ENCODE measurements around the gene BCLAF1. TPM values are rescaled to one million over a fixed set of nuclear protein-coding genes. Genes with fewer than 3 reads are reported as not detected.

BCLAF1 gene
- total RNA-seq, 1 donor from 2014 or later, result 242 TPM

DNA sequence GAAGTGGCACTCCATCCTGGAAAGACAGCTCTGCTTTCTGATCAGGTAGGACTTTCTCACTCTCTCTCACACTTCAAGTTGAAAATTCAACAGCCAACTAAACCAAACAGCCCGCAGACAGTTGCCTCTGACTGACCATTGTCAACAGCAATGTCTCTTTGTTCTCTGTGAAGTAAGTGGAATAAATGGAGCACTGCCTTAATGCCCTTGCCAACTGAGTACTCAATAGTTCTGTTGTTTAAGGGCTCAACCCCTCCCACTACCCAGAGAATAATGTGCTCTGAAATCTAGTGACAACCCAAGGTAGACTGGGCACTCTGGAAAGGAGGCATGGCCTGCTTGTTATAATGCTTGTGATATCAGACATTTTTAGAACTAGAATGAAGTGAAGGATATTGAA is 16.8 kb upstream of the BCLAF1 start:
- intact Hi-C loops (cut with micrococcal nuclease), result no loop called here
- H3K36me3 Mint-ChIP-seq (ENCODE audit: low read depth), result no peaks in the 10 kb centered on the region
- H3K4me3 Mint-ChIP-seq (ENCODE audit: low read depth), result no peak overlapping the region
- H3K9me3 Mint-ChIP-seq, result peaks cover 4% of the 10 kb centered on the region
- peaks cover 23% of the 10 kb centered on the region for H3K27me3 Mint-ChIP-seq (ENCODE audit: low read depth)
- no peaks in the 10 kb centered on the region for H3K4me1 Mint-ChIP-seq (ENCODE audit: low read depth)
- no peak for DNase-seq (ENCODE audit: low spot score)
- no peak overlapping the region for H3K27ac Mint-ChIP-seq

DNA sequence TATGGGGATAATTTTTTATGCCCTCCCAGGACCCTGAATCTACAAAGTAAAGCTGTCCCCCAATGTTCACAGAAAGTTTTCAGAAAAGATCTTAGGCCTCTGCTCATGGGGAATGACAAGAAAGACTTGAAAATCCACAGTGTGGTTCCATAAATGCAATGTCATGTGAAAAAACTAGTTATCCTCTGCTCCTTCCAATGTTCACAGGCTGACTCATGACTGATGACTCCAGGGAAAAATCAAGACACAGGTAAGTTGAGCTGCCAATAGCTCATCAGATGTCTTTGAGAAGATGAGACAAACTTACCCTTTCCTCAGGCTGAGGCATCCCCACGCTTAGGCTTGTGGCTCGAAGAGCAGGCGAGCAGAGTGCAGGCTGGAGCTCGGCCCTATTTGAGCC is 14.8 kb upstream of the BCLAF1 start:
- intact Hi-C loops (cut with micrococcal nuclease), result no loop called here
- no peak overlapping the region for H3K4me3 Mint-ChIP-seq (ENCODE audit: low read depth)
- H3K4me1 Mint-ChIP-seq (ENCODE audit: low read depth), result no peaks in the 10 kb centered on the region
- H3K27ac Mint-ChIP-seq, result no peak overlapping the region
- peaks cover 14% of the 10 kb centered on the region for H3K27me3 Mint-ChIP-seq (ENCODE audit: low read depth)
- peaks cover 4% of the 10 kb centered on the region for H3K9me3 Mint-ChIP-seq
- H3K36me3 Mint-ChIP-seq (ENCODE audit: low read depth), result no peaks in the 10 kb centered on the region
- no peak for DNase-seq (ENCODE audit: low spot score)

DNA sequence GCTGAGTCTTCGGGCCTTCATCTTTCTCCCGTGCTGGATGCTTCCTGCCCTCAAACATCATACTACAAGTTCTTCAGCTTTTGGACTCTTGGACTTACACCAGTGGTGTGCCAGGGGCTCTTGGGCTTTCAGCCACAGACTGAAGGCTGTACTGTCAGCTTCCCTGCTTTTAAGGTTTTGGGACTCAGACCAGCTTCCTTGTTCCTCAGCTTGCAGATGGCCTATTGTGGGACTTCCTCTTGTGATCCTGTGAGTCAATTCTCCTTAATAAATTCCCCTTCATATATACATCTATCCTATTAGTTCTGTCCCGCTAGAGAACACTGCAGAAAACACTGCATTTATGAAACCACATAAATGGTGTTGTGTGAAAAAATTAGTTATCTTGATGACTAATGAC is 13.9 kb upstream of the BCLAF1 start:
- no peak overlapping the region for H3K4me3 Mint-ChIP-seq (ENCODE audit: low read depth)
- no peak overlapping the region for H3K27ac Mint-ChIP-seq
- H3K36me3 Mint-ChIP-seq (ENCODE audit: low read depth), result no peaks in the 10 kb centered on the region
- no peaks in the 10 kb centered on the region for H3K4me1 Mint-ChIP-seq (ENCODE audit: low read depth)
- peaks cover 4% of the 10 kb centered on the region for H3K9me3 Mint-ChIP-seq
- DNase-seq (ENCODE audit: low spot score), result no peak
- H3K27me3 Mint-ChIP-seq (ENCODE audit: low read depth), result peaks cover 13% of the 10 kb centered on the region
- intact Hi-C loops (cut with micrococcal nuclease), result no loop called here

DNA sequence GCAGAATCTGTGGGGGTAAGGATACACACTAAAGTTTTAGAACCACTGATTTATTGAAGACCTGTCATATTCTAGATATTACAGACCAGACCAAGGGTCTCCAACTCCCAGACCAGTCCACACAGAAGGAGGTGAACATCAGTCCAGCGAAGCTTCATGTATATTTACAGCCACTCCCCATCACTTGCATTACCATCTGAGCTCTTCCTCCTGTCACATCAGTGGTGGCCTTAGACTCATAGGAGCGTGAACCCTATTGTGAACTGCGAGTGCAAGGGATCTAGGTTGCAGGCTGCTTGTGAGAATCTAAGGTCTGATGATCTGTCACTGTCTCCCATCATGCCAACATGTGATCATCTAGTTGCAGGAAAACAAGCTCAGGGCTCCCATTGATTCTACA is 5.0 kb upstream of the BCLAF1 start:
- H3K9me3 Mint-ChIP-seq, result no peaks in the 10 kb centered on the region
- no peak overlapping the region for H3K27ac Mint-ChIP-seq
- H3K4me1 Mint-ChIP-seq (ENCODE audit: low read depth), result peaks cover 14% of the 10 kb centered on the region
- H3K4me3 Mint-ChIP-seq (ENCODE audit: low read depth), result no peak overlapping the region
- H3K27me3 Mint-ChIP-seq (ENCODE audit: low read depth), result peaks cover 9% of the 10 kb centered on the region
- peaks cover under 1% of the 10 kb centered on the region for H3K36me3 Mint-ChIP-seq (ENCODE audit: low read depth)
- intact Hi-C loops (cut with micrococcal nuclease), result no loop called here
- no peak for DNase-seq (ENCODE audit: low spot score)

DNA sequence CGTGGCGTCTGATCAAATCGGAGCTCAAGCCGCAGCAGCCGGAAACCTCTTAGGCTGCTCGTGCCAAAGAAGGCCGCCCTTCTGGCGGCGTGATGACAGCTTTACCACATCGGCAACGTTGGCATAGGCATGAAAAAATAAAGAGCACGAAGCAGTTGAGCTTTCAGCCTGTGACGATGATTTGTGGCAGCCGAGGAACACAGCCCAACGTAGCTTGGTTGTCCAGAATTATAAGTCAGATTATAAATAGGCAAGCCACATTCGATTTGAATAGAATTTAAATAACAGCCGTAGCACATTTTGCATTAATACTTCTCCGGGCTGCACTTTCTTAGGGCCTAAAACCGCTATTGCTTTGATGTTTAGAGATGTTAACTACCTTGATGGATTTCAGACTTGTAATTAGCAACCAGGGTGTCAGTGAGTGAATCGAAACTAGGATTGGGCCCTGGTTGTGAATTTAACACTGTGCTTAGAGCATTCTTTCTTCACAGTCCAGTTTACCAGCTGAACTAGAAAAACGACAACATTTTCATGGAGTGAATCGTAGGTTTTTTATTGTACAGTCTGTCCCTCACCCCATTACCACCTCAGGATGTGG is 864 bp upstream of the BCLAF1 start:
- peak; percentile 81 for DNase-seq (ENCODE audit: low spot score)
- intact Hi-C loops (cut with micrococcal nuclease), result loop anchor here (1.0 kb wide), 1 partner anchor 792 kb away; no protein-coding TSS in a partner anchor
- no peaks in the 10 kb centered on the region for H3K9me3 Mint-ChIP-seq
- H3K27me3 Mint-ChIP-seq (ENCODE audit: low read depth), result no peaks in the 10 kb centered on the region
- peak overlapping the region; percentile 100 for H3K4me3 Mint-ChIP-seq (ENCODE audit: low read depth)
- H3K4me1 Mint-ChIP-seq (ENCODE audit: low read depth), result peaks cover 25% of the 10 kb centered on the region
- peak overlapping the region; percentile 100 for H3K27ac Mint-ChIP-seq
- H3K36me3 Mint-ChIP-seq (ENCODE audit: low read depth), result peaks cover 30% of the 10 kb centered on the region

DNA sequence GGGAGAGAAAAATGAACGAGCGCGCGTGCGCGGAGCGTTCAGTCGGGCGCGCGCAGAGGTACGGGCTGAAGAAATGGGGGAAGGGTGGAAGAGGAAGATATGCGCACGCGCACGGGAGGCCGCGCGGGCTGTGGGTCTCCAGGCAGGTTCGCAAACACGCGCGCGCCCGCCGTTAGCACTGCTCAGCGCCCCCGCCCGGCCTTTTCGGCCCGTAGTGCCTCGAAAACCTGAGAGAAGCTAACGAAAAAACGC is 393 bp downstream of the BCLAF1 start:
- Mint-ChIP-seq H3K36me3 (ENCODE audit: low read depth) (peaks cover 41% of the 10 kb centered on the region), H3K27ac (peak overlapping the region; percentile 100), H3K9me3 (no peaks in the 10 kb centered on the region), H3K4me3 (ENCODE audit: low read depth) (peak overlapping the region; percentile 100), H3K4me1 (ENCODE audit: low read depth) (peaks cover 38% of the 10 kb centered on the region), H3K27me3 (ENCODE audit: low read depth) (no peaks in the 10 kb centered on the region)
- peak; percentile 93 for DNase-seq (ENCODE audit: low spot score)
- intact Hi-C loops (cut with micrococcal nuclease), result loop anchor here (1.0 to 10.0 kb wide), 3 partner anchors 39 to 1104 kb away; partner anchors contain the start of genes MTFR2 and MYB

DNA sequence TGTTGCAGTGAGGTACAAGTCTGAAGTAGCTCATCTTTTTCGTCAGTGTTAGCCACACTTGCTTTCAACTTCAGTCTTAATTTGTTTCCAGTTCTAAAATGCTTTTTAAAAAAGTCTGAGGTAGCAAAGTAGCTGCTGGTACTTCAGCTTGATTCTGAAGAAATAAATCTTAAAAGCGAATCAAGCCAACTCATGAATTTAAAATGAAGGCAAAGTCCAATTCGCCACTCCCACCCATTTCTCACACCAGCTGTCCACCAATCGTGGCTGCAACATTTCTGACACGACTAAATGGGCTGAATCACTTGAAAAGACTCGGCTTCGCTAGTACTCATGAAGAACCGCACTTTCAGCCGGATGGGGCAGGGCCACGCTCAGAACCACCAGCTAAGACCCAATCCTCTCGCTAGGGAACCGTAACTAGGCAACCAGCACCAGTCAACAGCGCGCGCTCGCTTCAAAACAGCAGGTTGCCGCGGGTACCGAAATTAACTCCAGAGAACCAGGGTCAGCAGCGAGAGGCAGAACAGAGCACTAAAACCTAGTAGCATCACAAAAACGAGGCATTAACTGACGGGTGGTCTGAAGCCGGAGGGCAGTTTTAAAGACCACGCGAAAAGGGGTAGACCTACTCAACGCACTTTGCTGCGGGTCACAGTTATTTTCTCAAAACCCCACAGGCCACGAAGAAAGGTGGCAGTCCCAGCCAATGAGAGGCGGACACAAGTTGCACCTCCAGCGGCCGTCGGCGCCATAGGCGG is 900 bp downstream of the BCLAF1 start:
- intact Hi-C loops (cut with micrococcal nuclease), result loop anchor here (1.0 to 10.0 kb wide), 3 partner anchors 38 to 1104 kb away; partner anchors contain the start of genes MTFR2 and MYB
- H3K4me3 Mint-ChIP-seq (ENCODE audit: low read depth), result peak overlapping the region; percentile 100
- peak overlapping the region; percentile 100 for H3K27ac Mint-ChIP-seq
- no peaks in the 10 kb centered on the region for H3K27me3 Mint-ChIP-seq (ENCODE audit: low read depth)
- peak; percentile 85 for DNase-seq (ENCODE audit: low spot score)
- no peaks in the 10 kb centered on the region for H3K9me3 Mint-ChIP-seq
- H3K4me1 Mint-ChIP-seq (ENCODE audit: low read depth), result peaks cover 42% of the 10 kb centered on the region
- peaks cover 41% of the 10 kb centered on the region for H3K36me3 Mint-ChIP-seq (ENCODE audit: low read depth)

DNA sequence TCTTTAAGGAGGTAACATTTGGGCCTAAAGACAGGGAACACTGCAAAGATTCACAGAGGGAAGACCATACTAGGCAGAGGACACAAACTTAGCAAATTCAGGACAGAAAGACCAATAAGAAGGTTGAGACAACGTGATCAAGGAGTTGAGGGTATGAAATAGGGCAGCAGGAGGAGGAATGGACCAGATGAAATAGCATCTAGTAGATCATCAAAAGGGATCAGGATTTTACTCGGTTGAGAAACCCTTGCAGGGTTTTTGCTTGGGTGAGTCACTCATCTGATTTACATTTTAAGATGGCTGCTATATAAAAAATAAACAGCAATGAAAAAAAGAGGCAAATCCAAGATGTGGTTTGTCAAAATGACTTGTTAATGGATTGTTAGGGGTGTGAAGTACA is 4.7 kb downstream of the BCLAF1 start:
- intact Hi-C loops (cut with micrococcal nuclease), result loop anchor here (5.0 to 10.0 kb wide), 3 partner anchors 32 to 1100 kb away; partner anchors contain the start of gene MYB
- H3K4me3 Mint-ChIP-seq (ENCODE audit: low read depth), result peak overlapping the region; percentile 34
- peak overlapping the region; percentile 68 for H3K27ac Mint-ChIP-seq
- DNase-seq (ENCODE audit: low spot score), result no peak
- peaks cover 75% of the 10 kb centered on the region for H3K36me3 Mint-ChIP-seq (ENCODE audit: low read depth)
- peaks cover 54% of the 10 kb centered on the region for H3K4me1 Mint-ChIP-seq (ENCODE audit: low read depth)
- H3K9me3 Mint-ChIP-seq, result no peaks in the 10 kb centered on the region
- no peaks in the 10 kb centered on the region for H3K27me3 Mint-ChIP-seq (ENCODE audit: low read depth)

DNA sequence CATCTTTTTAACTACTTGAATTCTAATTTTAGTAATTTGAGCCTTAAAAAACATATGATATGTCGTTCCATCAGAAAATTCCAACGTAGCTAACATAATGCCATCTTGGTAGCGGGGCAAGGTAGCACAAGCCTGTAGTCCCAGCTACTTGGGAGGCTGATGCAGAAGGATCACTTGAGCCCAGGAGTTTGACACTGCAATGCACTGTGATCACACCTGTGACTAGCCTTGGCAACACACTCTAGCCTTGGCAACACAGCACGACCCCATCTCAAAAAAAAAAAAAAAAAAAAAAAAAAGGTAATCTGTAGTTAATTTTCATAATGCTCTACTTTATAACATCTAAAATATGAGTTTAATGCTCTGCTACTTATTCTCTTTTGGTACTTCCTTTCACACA is 6.7 kb downstream of the BCLAF1 start:
- Mint-ChIP-seq H3K36me3 (ENCODE audit: low read depth) (peaks cover 71% of the 10 kb centered on the region), H3K4me3 (ENCODE audit: low read depth) (peak overlapping the region; percentile 11), H3K4me1 (ENCODE audit: low read depth) (peaks cover 54% of the 10 kb centered on the region), H3K27ac (no peak overlapping the region), H3K9me3 (no peaks in the 10 kb centered on the region), H3K27me3 (ENCODE audit: low read depth) (no peaks in the 10 kb centered on the region)
- intact Hi-C loops (cut with micrococcal nuclease), result loop anchor here (5.0 to 10.0 kb wide), 3 partner anchors 34 to 1098 kb away; partner anchors contain the start of gene MYB
- DNase-seq (ENCODE audit: low spot score), result no peak

DNA sequence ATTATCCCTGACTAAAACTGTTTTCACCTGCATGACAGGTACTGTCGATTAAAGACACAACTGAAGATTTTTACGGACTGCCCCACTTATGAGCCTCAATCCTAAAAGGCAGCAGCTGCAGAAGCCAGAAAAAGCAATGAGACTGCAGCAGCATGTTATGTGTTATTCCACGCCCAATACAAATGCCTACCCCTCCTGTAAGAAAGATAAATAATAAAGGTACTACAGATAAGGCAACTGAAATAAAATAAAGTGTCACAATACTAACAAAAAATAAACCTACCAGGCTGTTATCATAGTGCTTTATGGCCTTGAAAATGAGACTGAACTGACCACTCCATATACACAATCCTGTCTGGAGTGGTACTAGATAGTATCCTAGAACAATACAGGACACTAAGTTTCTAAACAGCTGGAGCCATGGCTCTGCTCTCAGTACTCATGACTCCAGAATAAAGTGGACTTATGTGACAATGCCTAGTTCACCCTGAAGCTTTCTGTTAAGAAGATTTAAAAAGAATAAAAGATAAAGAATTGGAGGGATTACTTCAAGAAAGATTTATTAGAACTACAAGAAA is 9.5 kb downstream of the BCLAF1 start:
- H3K9me3 Mint-ChIP-seq, result no peaks in the 10 kb centered on the region
- H3K27me3 Mint-ChIP-seq (ENCODE audit: low read depth), result no peaks in the 10 kb centered on the region
- H3K4me3 Mint-ChIP-seq (ENCODE audit: low read depth), result no peak overlapping the region
- DNase-seq (ENCODE audit: low spot score), result no peak
- intact Hi-C loops (cut with micrococcal nuclease), result loop anchor here (5.0 to 10.0 kb wide), 3 partner anchors 37 to 1095 kb away; partner anchors contain the start of gene MYB
- H3K27ac Mint-ChIP-seq, result peak overlapping the region; percentile 12
- H3K36me3 Mint-ChIP-seq (ENCODE audit: low read depth), result peaks cover 74% of the 10 kb centered on the region
- H3K4me1 Mint-ChIP-seq (ENCODE audit: low read depth), result peaks cover 49% of the 10 kb centered on the region

DNA sequence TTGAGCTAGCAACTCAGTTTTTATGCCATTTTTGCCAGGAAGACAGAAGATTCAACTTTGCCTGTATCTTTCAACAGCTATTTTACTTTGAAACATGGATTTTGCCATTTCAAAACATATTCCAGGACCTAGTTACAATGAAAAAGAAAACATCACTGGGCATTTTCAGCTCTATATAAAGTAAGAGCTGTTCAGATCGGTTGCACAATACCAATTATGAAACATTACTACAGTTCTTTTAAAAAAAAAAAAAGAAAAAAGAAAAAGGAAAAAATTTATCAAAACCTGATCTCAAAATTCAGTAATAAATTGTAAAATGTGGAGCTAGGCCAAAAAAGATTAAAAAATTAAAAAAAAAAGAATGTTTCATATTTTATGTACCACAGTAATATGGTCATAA is 15.6 kb downstream of the BCLAF1 start:
- no peak overlapping the region for H3K27ac Mint-ChIP-seq
- no peaks in the 10 kb centered on the region for H3K9me3 Mint-ChIP-seq
- peaks cover 20% of the 10 kb centered on the region for H3K4me1 Mint-ChIP-seq (ENCODE audit: low read depth)
- intact Hi-C loops (cut with micrococcal nuclease), result no loop called here
- H3K36me3 Mint-ChIP-seq (ENCODE audit: low read depth), result peaks cover 86% of the 10 kb centered on the region
- no peak overlapping the region for H3K4me3 Mint-ChIP-seq (ENCODE audit: low read depth)
- no peak for DNase-seq (ENCODE audit: low spot score)
- no peaks in the 10 kb centered on the region for H3K27me3 Mint-ChIP-seq (ENCODE audit: low read depth)

DNA sequence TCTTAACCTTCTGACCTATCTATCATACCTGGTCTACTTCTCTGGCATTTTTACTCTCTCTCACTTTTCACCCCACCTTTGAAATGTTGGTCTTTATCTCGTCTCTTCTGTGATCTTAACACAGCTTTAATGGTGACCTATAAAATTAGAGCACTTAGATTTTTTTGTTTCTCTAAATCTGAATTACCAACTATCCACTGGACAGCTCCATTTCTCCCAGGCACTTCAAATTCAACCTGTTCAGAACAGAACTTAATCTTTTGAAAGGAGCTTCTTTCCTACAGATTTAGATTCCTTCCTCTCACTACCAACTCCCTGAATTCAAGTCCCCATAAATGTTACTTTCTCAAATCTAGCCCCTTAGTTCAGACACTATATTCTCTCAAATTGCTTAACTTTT is 24.5 kb downstream of the BCLAF1 start:
- intact Hi-C loops (cut with micrococcal nuclease), result loop anchor here (5.0 kb wide), 1 partner anchor 1273 kb away; no protein-coding TSS in a partner anchor
- DNase-seq (ENCODE audit: low spot score), result no peak
- Mint-ChIP-seq H3K4me3 (ENCODE audit: low read depth) (no peak overlapping the region), H3K36me3 (ENCODE audit: low read depth) (peaks cover 91% of the 10 kb centered on the region), H3K4me1 (ENCODE audit: low read depth) (peaks cover 34% of the 10 kb centered on the region), H3K27ac (peak overlapping the region; percentile 9), H3K9me3 (no peaks in the 10 kb centered on the region), H3K27me3 (ENCODE audit: low read depth) (no peaks in the 10 kb centered on the region)

DNA sequence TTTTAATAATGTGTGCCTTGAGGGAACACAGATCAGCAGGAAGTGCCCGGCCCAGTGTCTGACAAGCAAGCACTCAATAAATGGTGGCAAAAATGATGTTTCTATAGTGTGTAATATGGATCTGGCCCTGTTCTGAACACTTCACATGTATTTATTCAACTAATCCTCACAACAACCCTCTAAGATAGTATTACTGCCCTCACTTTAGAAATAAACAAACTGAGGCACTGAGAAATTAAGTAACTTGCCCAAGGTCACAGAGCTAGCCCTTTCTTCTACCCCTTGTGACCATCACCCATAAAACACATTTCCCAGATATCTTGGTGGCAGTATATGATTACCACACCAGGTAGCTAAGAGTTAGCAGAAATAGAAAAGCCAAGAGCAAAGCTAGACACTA is 26.7 kb downstream of the BCLAF1 start:
- Mint-ChIP-seq H3K4me1 (ENCODE audit: low read depth) (peaks cover 28% of the 10 kb centered on the region), H3K27ac (no peak overlapping the region), H3K9me3 (no peaks in the 10 kb centered on the region), H3K36me3 (ENCODE audit: low read depth) (peaks cover 88% of the 10 kb centered on the region), H3K27me3 (ENCODE audit: low read depth) (no peaks in the 10 kb centered on the region), H3K4me3 (ENCODE audit: low read depth) (no peak overlapping the region)
- no peak for DNase-seq (ENCODE audit: low spot score)
- intact Hi-C loops (cut with micrococcal nuclease), result no loop called here

All from activated T-helper 2 cell treated with anti-CD3 and anti-CD28 coated beads, Interferon-gamma antibody, Interleukin-2, Interleukin-4, amounts not matched to agents 10 μg/mL and 5 μg/mL and 100 μg/mL, durations not matched to agents 14 hours and 24 hours and 36 hours (primary cell).